HG03175 (cell line): Measurements from ENCODE around the gene IGSF22.
A peak's percentile ranks its signal among the peaks of the same experiment; 100 is the strongest.

Experiments used
- ATAC-seq: cut with Tn5 transposase; IDR thresholded peaks from one replicate; pipeline ENCODE4 v1.9.1; 2021; ENCODE audit warnings: mild to moderate bottlenecking, moderate library complexity; ENCODE audit not compliant: unreplicated experiment

Gene IGSF22

GRCh38 chr11:18714443-18714780 lies 11.6 kb downstream of the IGSF22 start:
- ATAC-seq = no peak

- ATAC-seq = no peak
These were observed 12.1 kb downstream of the IGSF22 start for GRCh38 chr11:18713646-18714442.

DNA sequence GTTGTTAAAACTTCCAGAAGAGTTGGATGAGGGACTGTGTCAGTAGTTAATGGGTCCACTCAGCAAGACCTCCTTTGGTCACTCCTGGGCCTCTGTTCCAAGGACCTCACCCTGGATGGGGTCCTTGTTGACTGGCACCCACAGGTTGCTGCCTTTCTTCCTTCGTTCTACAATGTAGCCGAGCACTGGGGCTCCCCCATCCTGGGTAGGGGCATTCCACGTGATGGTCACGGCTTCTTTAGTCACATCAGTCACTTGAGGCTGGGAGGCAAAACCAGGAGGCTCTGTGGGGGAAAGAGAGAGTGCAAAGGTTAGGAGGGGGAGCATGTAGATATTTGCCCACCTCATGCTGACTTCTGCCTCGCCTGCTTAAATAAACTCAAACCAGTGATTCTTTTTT lies 15.4 kb downstream of the IGSF22 start:
- ATAC-seq = no peak

DNA sequence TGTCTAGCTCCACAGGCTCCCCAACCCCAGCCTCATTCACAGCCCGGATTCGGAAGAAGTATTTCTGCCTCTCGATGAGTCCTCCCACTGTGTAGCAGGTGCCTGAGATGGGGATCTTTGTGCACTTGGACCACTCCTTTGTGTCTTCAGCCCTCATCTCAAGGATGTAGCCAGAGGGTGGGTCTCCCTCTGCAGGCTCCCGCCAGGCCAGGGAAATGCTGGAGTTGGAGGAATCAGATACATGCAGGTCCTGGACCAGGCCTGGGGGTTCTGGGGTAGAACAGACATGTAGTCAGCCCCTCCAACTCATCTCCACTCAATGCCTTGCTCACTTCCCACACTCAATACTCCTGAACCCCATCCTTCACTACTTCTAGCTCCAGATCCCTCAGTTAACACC lies 16.6 kb downstream of the IGSF22 start:
- ATAC-seq = no peak

GRCh38 chr11:18707811-18708340 lies 18.1 kb downstream of the IGSF22 start:
- no peak for ATAC-seq

GRCh38 chr11:18706330-18707243 lies 19.4 kb downstream of the IGSF22 start:
- peak; percentile 70 for ATAC-seq

DNA sequence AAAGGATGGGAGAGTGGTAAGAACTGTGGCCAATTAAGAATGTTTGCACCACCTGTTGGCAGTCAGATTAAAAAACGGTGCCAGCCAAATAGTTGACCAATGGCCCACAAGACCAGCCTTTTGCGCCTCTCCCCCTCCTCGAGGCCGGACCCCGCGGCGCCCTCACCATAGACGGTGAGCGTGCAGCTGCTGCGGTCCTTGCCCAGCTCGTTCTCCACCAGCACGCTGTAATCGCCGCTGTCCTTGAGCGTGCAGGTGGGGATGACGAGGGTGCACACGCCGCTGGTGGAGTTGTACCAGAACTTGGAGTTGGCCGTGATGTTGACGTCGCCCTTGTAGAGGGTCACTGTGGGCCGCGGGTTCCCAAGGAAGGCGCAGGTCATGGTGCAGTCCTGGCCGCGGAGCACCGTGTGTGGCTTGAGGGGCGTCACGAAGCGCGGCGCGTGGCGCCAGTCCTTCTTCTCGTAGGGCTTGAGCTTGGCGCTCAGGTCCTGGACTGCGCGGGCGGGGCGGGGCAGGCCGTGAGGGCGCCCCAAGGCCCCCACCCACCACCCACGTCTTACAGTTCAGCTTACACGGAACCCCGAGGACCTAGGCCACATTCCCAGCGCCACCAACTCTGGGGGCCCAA lies 20.2 kb downstream of the IGSF22 start:
- no peak for ATAC-seq

- ATAC-seq = no peak
These were observed 21.3 kb downstream of the IGSF22 start for GRCh38 chr11:18704698-18705097.

DNA sequence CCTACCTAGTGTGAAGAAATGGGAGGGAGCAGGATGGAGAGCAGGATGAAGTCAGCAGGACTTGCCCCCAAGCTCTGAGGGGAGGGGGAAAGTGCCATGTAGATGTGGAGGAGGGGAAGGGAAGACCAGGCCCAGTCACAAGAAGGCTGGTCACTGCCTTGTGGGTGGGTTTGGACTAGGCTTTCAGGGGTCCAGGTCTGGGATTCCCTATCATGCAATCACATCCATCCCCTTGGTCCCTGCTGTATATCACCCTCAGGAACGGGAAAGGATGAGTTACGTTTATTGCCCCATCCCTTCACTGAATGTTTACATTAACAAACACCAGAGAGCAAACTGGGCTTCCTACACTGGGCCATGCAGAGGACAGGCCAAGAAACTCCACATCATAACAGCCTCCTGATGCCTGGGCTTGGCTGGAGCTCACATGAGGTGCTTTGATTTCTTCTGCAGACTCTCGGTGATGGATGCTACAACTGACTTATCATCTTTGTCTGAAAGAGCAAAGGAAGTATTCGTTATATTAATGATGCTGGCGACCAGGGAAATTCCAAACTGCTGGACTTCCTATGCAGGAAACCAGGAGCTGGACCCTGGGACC lies 21.8 kb downstream of the IGSF22 start:
- no peak for ATAC-seq

DNA sequence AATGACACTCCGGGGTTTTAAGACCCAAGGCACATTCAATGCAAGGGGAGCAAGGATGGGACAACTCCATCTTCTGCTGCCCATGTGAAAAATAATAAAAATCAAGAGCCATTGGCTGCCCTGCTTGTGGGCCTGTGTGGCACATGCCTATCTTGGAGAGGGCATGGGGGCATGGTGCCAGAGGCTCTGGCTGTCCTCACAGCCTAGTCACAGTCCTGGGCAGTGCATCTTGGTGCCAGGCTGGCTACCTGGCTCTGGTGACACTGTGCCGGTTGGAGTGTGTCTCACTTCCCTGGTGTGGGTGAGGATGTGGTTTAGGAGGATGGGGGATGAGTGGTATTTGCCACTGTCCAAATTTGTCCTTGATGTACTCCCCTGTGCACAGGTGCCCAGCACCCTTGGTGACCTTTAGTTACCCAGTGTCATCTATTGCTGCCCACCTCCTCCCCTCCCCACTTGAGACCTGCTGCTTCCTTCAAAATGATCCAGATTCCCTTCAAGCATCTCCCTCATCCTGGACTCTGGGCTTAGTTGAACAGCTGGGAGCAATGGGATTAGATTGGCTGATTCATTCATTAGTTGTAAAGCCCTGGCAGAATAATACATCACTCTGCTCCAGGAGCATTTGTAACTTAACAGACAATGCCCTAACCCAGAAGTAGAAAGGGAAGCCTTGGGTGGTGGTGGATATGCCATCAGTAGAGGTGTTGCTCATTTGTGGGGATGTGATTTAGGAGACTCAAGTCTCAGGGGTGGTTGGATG lies 22.8 kb downstream of the IGSF22 start:
- ATAC-seq = no peak

DNA sequence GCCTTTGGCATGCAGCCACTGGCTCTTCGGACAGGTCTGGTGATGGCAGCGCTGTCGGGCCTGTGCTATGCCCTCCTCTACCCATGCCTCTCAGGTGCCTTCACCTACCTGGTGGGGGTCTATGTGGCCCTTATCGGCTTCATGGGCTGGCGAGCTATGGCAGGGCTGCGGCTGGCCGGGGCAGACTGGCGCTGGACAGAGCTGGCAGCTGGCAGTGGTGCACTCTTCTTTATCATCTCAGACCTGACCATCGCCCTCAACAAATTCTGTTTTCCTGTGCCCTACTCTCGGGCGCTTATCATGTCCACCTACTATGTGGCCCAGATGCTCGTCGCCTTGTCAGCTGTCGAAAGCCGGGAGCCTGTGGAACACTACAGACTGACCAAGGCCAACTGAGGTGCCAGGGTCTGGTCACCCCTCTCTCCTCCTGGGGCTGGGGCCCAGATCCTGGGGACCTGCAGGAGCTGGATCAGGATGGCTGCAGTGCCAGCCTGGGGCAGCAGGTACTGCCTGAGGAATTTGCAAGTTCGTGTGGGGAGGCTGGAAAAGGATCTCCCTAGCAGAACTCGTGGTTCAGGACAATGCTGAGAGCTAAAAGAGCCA lies 24.3 kb downstream of the IGSF22 start:
- ATAC-seq = no peak

GRCh38 chr11:18700872-18701271 lies 25.1 kb downstream of the IGSF22 start:
- no peak for ATAC-seq

- ATAC-seq = no peak
These were observed 25.6 kb downstream of the IGSF22 start for GRCh38 chr11:18700375-18700774.

DNA sequence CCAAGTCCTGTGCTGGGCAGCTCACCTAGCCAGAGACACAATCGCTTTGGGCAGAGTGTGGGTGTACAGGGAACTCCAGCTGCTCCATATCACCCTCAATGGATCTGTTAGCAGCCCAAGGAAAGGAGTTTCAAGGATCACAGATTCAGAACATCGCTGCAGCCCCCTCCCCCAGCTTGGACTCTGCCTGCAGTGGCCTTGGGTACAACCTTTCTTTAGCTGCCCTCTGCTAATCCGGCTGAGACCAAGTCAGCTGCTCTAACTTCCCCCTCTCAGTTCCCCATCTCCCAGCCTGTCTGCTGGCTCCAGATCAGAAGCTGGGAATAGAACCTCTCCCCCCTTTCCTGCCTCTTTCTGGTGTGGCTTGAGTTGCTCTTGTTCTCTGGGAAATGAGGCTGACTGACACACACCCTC lies 26.1 kb downstream of the IGSF22 start:
- no peak for ATAC-seq

- ATAC-seq = no peak
These were observed 26.8 kb downstream of the IGSF22 start for GRCh38 chr11:18699269-18699596.

- peak; percentile 88 for ATAC-seq
These were observed 27.4 kb downstream of the IGSF22 start, which contains the start of gene TMEM86A for GRCh38 chr11:18698341-18699268. TSS of gene TMEM86A (plus strand) at chr11:18698779. CDS start at chr11:18698887, 108 bp downstream.

DNA sequence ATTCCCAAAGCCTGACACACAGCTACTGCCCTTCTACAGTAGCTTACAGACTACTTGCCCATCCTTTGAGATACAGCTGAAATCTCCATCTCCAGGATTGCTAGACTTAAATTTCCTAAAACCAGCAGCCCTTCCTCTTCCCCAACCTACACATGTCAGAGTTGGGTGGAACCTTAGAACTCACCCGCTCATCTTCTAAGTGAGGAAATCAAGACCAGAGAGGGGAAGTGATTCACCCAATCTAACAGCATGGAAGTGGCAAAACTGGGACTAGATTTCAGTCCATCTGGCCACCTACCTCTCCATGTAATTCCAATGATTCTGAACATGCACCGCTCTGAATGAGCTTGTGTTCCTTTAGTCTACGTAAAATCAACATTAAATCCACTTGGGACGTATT lies 28.4 kb downstream of the IGSF22 start:
- no peak for ATAC-seq

- ATAC-seq = no peak
These were observed 29.3 kb downstream of the IGSF22 start for GRCh38 chr11:18696638-18697225.
